PC-9 (cell line): ENCODE results near the gene SPATA46. TPM values are rescaled to one million over a fixed set of nuclear protein-coding genes. Genes with fewer than 3 reads are reported as not detected.

Experiments used
- Bru-seq: library from RNA; stranded (reverse); fragments of 400-500 nt; gene quantifications from one replicate; lab custom pipeline; 2021; lab: Mats Ljungman, UMichigan
- BruChase-seq, 2 experiments: library from RNA; stranded (reverse); fragments of 400-500 nt; gene quantifications; one replicate each; lab custom pipeline; 2021; lab: Mats Ljungman, UMichigan
- BruUV-seq: library from RNA; stranded (reverse); fragments of 400-500 nt; replicated peaks from 2 replicates; lab custom pipeline; 2021; lab: Mats Ljungman, UMichigan
- CTCF ChIA-PET: fragments of 300-600 bp; sonication (Branson Sonifier 250); formaldehyde crosslinking; loops from one replicate; lab custom pipeline; 2022; ENCODE audit warnings: antibody characterized with exemption; lab: Charles Lee
- POLR2A ChIA-PET: fragments of 300-600 bp; sonication (Branson Sonifier 250); formaldehyde crosslinking; loops from one replicate; lab custom pipeline; 2022; ENCODE audit warnings: antibody characterized with exemption; ENCODE audit not compliant: unreplicated experiment; lab: Charles Lee
- DNase-seq, 2 experiments: peaks; one replicate each; pipeline versions ENCODE4 v3.0.0 to v3.0.0-alpha.2; 2015 to 2022; ENCODE audit warnings: mixed read lengths in 1 of 2
- H2AFZ ChIP-seq: fragments of 200-600 bp; sonication (generic); 2 replicates; pipeline ENCODE4 v1.8.1; 2017; ENCODE audit warnings: antibody characterized with exemption
- H3F3A ChIP-seq: fragments of 200-600 bp; sonication (generic); 2 replicates; pipeline ENCODE4 v1.8.1; 2017; ENCODE audit warnings: antibody characterized with exemption, mild to moderate bottlenecking, low read depth; ENCODE audit not compliant: insufficient read depth
- H3K27ac ChIP-seq: fragments of 200-600 bp; sonication (generic); 2 replicates; pipeline ENCODE4 v1.6.1; 2016; ENCODE audit warnings: mixed run types
- H3K27me3 ChIP-seq: fragments of 200-600 bp; sonication (generic); 2 replicates; pipeline ENCODE4 v1.6.1; 2016; ENCODE audit warnings: low read depth, mixed run types; ENCODE audit not compliant: insufficient read depth
- H3K36me3 ChIP-seq: fragments of 200-600 bp; sonication (generic); 2 replicates; pipeline ENCODE4 v1.6.1; 2016; ENCODE audit warnings: low read depth, mixed run types
- H3K4me1 ChIP-seq: fragments of 200-600 bp; sonication (generic); replicated peaks from 2 replicates; pipeline ENCODE4 v1.6.1; 2016; ENCODE audit warnings: mixed run types; ENCODE audit not compliant: insufficient read depth
- H3K4me2 ChIP-seq: fragments of 200-600 bp; sonication (generic); 2 replicates; pipeline ENCODE4 v1.6.1; 2017; ENCODE audit warnings: mixed run types
- H3K4me3 ChIP-seq: fragments of 200-600 bp; sonication (generic); 2 replicates; pipeline ENCODE4 v1.6.1; 2016; ENCODE audit warnings: mixed run types
- H3K79me2 ChIP-seq: fragments of 200-600 bp; sonication (generic); 2 replicates; pipeline ENCODE4 v1.6.1; 2017; ENCODE audit warnings: low read depth, mixed run types
- H3K9me2 ChIP-seq: fragments of 200-600 bp; sonication (generic); 2 replicates; pipeline ENCODE4 v1.8.1; 2017; ENCODE audit warnings: mild to moderate bottlenecking; ENCODE audit not compliant: insufficient read depth
- H3K9me3 ChIP-seq: fragments of 200-600 bp; sonication (generic); 2 replicates; pipeline ENCODE4 v1.8.1; 2016; ENCODE audit warnings: low read depth; ENCODE audit not compliant: insufficient read depth
- H4K20me1 ChIP-seq: fragments of 200-600 bp; sonication (generic); 2 replicates; pipeline ENCODE4 v1.8.1; 2017; ENCODE audit not compliant: insufficient read depth
- CTCF ChIP-seq: fragments of 200-600 bp; sonication (generic); conservative IDR thresholded peaks from 2 replicates; pipeline ENCODE4 v1.6.1; 2017; ENCODE audit warnings: mixed run types, antibody characterized with exemption, mild to moderate bottlenecking, moderate library complexity
- EZH2 ChIP-seq: fragments of 200-600 bp; sonication (generic); IDR thresholded peaks from 2 replicates; pipeline ENCODE4 v1.8.0; 2017; ENCODE audit warnings: antibody characterized with exemption, low read depth
- intact Hi-C: fragments of 100-400 bp; cut with micrococcal nuclease; formaldehyde crosslinking; loops from one replicate; pipeline ENCODE4 v1.10.0; 2022; ENCODE audit not compliant: unreplicated experiment
- long read RNA-seq: library from polyadenylated mRNA; stranded (forward); transcript quantifications from one replicate; pipeline ENCODE4 v2.0.0, GENCODE V29; 2022
- total RNA-seq: library from RNA; stranded (reverse); gene quantifications from 2 replicates; pipeline ENCODE4 v1.2.3, GENCODE V29; 2021

SPATA46 gene, protein sequence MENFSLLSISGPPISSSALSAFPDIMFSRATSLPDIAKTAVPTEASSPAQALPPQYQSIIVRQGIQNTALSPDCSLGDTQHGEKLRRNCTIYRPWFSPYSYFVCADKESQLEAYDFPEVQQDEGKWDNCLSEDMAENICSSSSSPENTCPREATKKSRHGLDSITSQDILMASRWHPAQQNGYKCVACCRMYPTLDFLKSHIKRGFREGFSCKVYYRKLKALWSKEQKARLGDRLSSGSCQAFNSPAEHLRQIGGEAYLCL
- total RNA-seq (not detected in 2 replicates), Bru-seq, nascent RNA (percentile 16 among the genes with signal in this experiment), BruChase-seq, experiment 1, labeled RNA remaining after a 2-hour chase (not detected), BruChase-seq, experiment 2, labeled RNA remaining after a 6-hour chase (not detected)
- long read RNA-seq = 0 reads

GRCh38 chr1:162376691-162377090, at the start of gene SPATA46:
Gene SPATA46, minus strand, starts transcription at chr1:162376854. Its CDS starts 64 bp downstream, at chr1:162376790.
- no TSS peak for BruUV-seq
- peaks cover 12% of the 10 kb centered on the region for H3F3A ChIP-seq
- H3K9me2 ChIP-seq = no peaks in the 10 kb centered on the region
- no peak within 1 kb of the TSS for H3K4me3 ChIP-seq
- no peaks in the 10 kb centered on the region for H3K79me2 ChIP-seq
- H3K9me3 ChIP-seq = no peaks in the 10 kb centered on the region
- DNase-seq = no peak
- no peak for TF ChIP-seq CTCF
- no peak for TF ChIP-seq EZH2
- intact Hi-C loops = no loop called here
- H3K36me3 ChIP-seq = peaks cover 4% of the 10 kb centered on the region; the same call in 1 of the 2 replicates
- CTCF ChIA-PET = no interaction called here
- peaks cover 37% of the 10 kb centered on the region for H3K4me1 ChIP-seq
- no peak within 1 kb of the TSS for H3K4me2 ChIP-seq
- H2AFZ ChIP-seq = no peak within 1 kb of the TSS
- no peaks in the 10 kb centered on the region for H3K27me3 ChIP-seq
- POLR2A ChIA-PET = no interaction called here
- H3K27ac ChIP-seq = no peak within 1 kb of the TSS
- peaks cover 11% of the 10 kb centered on the region; the same call in 1 of the 2 replicates for H4K20me1 ChIP-seq

- Histone ChIP-seq H3K4me2 (no peak overlapping the region), H3F3A (no peaks in the 10 kb centered on the region), H3K4me1 (peaks cover 17% of the 10 kb centered on the region), H3K79me2 (no peaks in the 10 kb centered on the region), H3K27ac (no peak overlapping the region), H3K9me2 (no peaks in the 10 kb centered on the region), H3K27me3 (no peaks in the 10 kb centered on the region), H4K20me1 (no peaks in the 10 kb centered on the region), H3K9me3 (no peaks in the 10 kb centered on the region), H3K36me3 (no peaks in the 10 kb centered on the region), H2AFZ (no peak overlapping the region), H3K4me3 (no peak overlapping the region)
- no peak for TF ChIP-seq EZH2
- no peak for TF ChIP-seq CTCF
- intact Hi-C loops = no loop called here
- CTCF ChIA-PET = no interaction called here
- DNase-seq = no peak
- BruUV-seq = no TSS peak
- POLR2A ChIA-PET = no interaction called here
These were observed 46.2 kb upstream of the SPATA46 start for GRCh38 chr1:162422662-162423375.

GRCh38 chr1:162421258-162422164, 44.9 kb upstream of the SPATA46 start:
- CTCF ChIA-PET = no interaction called here
- DNase-seq = no peak

More at GRCh38 chr1:162421258-162422164, 44.9 kb upstream of the SPATA46 start:
- TF ChIP-seq EZH2 (no peak), CTCF (no peak)
- H3K4me3 ChIP-seq = no peak overlapping the region
- H3K9me2 ChIP-seq = no peaks in the 10 kb centered on the region
- no peak overlapping the region for H2AFZ ChIP-seq
- H3K36me3 ChIP-seq = no peaks in the 10 kb centered on the region
- H3K4me2 ChIP-seq = no peak overlapping the region
- BruUV-seq = no TSS peak
- H3F3A ChIP-seq = no peaks in the 10 kb centered on the region
- peaks cover 17% of the 10 kb centered on the region for H3K4me1 ChIP-seq
- no peaks in the 10 kb centered on the region for H4K20me1 ChIP-seq
- intact Hi-C loops = no loop called here
- POLR2A ChIA-PET = no interaction called here
- H3K27me3 ChIP-seq = no peaks in the 10 kb centered on the region
- H3K79me2 ChIP-seq = no peaks in the 10 kb centered on the region
- H3K9me3 ChIP-seq = no peaks in the 10 kb centered on the region
- H3K27ac ChIP-seq = no peak overlapping the region
